IMR-90 (cell line): ENCODE results near the gene ASPG. TPM values are rescaled to one million over a fixed set of nuclear protein-coding genes. Genes with fewer than 3 reads are reported as not detected.

Experiments
- ATAC-seq: fragments of 200-7000 bp; cut with Tn5 transposase; 2 replicates; pipeline ENCODE4 v1.9.1; 2020; ENCODE audit warnings: low read depth, mild to moderate bottlenecking, moderate library complexity
- BruUV-seq: library from RNA; stranded (reverse); fragments of 400-500 nt; replicated peaks from 2 replicates; lab custom pipeline; 2021; lab: Mats Ljungman, UMichigan
- CTCF ChIA-PET: fragments of 300-600 bp; formaldehyde crosslinking; extraction: SDS; loops from one replicate; lab custom pipeline; 2021; ENCODE audit warnings: antibody characterized with exemption; lab: Yijun Ruan, JAX
- POLR2A ChIA-PET: fragments of 300-600 bp; sonication (Branson Sonifier 250); formaldehyde crosslinking; loops from one replicate; lab custom pipeline; 2022; ENCODE audit warnings: antibody characterized with exemption; ENCODE audit not compliant: unreplicated experiment; lab: Charles Lee
- DNase-seq: peaks from one replicate; pipeline ENCODE4 v3.0.0; 2013
- H2AFZ ChIP-seq: replicated peaks from 2 replicates; pipeline ENCODE3; 2013; ENCODE audit warnings: low read length, mild to moderate bottlenecking; ENCODE audit not compliant: poor library complexity
- H2AK5ac ChIP-seq: 2 replicates; pipeline ENCODE4 v1.6.1; 2013; ENCODE audit warnings: low read depth, low read length, inconsistent platforms
- H2AK9ac ChIP-seq: replicated peaks from 2 replicates; pipeline ENCODE3; 2013; ENCODE audit warnings: mild to moderate bottlenecking, low read depth, low read length, moderate library complexity; ENCODE audit not compliant: poor library complexity
- H2BK120ac ChIP-seq: 2 replicates; pipeline ENCODE4 v1.6.1; 2013; ENCODE audit warnings: low read depth, low read length, inconsistent platforms
- H2BK15ac ChIP-seq: 3 replicates; pipeline ENCODE4 v1.6.1; 2013; ENCODE audit warnings: low read depth, low read length, inconsistent platforms
- H2BK20ac ChIP-seq: 2 replicates; pipeline ENCODE4 v1.6.1; 2013; ENCODE audit warnings: low read depth, mild to moderate bottlenecking, inconsistent platforms, low read length, moderate library complexity
- H2BK5ac ChIP-seq: 2 replicates; pipeline ENCODE4 v1.6.1; 2013; ENCODE audit warnings: mild to moderate bottlenecking, low read depth, low read length, inconsistent platforms; ENCODE audit not compliant: poor library complexity, severe bottlenecking
- H3K14ac ChIP-seq: replicated peaks from 2 replicates; pipeline ENCODE4 v1.6.1; 2013; ENCODE audit warnings: low read depth, low read length, inconsistent platforms
- H3K18ac ChIP-seq: 2 replicates; pipeline ENCODE4 v1.6.1; 2013; ENCODE audit warnings: low read depth, low read length, control low read depth
- H3K23ac ChIP-seq: 2 replicates; pipeline ENCODE4 v1.6.1; 2013; ENCODE audit warnings: low read depth, low read length, inconsistent platforms
- H3K27ac ChIP-seq: 2 replicates; pipeline ENCODE4 v1.5.1; 2013; ENCODE audit warnings: mild to moderate bottlenecking, control low read depth, low read length; ENCODE audit not compliant: insufficient read depth
- H3K27me3 ChIP-seq: 2 replicates; pipeline ENCODE4 v1.6.1; 2013; ENCODE audit warnings: low read length; ENCODE audit not compliant: control insufficient read depth, insufficient read depth
- H3K36me3 ChIP-seq: 2 replicates; pipeline ENCODE4 v1.6.1; 2013; ENCODE audit warnings: low read length, mixed read lengths; ENCODE audit not compliant: control insufficient read depth, insufficient read depth
- H3K4ac ChIP-seq: 2 replicates; pipeline ENCODE4 v1.6.1; 2013; ENCODE audit warnings: low read depth, low read length, inconsistent platforms
- H3K4me1 ChIP-seq: 2 replicates; pipeline ENCODE4 v1.6.1; 2013; ENCODE audit warnings: low read length, mixed read lengths; ENCODE audit not compliant: control insufficient read depth, insufficient read depth
- H3K4me2 ChIP-seq: 2 replicates; pipeline ENCODE4 v1.6.1; 2013; ENCODE audit warnings: low read depth, mild to moderate bottlenecking, control low read depth, low read length, moderate library complexity
- H3K4me3 ChIP-seq: 2 replicates; pipeline ENCODE4 v1.5.1; 2013; ENCODE audit warnings: low read depth, mild to moderate bottlenecking, control low read depth, low read length, moderate library complexity; ENCODE audit not compliant: insufficient read depth
- H3K56ac ChIP-seq: 2 replicates; pipeline ENCODE4 v1.6.1; 2013; ENCODE audit warnings: low read length, inconsistent platforms; ENCODE audit not compliant: insufficient read depth; ENCODE audit errors: extremely low read depth
- H3K79me1 ChIP-seq, 2 experiments: 2 replicates each; pipeline ENCODE4 v1.6.1; 2013; ENCODE audit warnings: low read length in 2 of 2, inconsistent platforms in 1 of 2, low read depth in 1 of 2
- H3K9ac ChIP-seq: 2 replicates; pipeline ENCODE4 v1.6.1; 2013; ENCODE audit warnings: low read depth, low read length, control low read depth
- H3K9me1 ChIP-seq: 2 replicates; pipeline ENCODE4 v1.6.1; 2013; ENCODE audit warnings: low read length, inconsistent platforms; ENCODE audit not compliant: insufficient read depth
- H3K9me3 ChIP-seq: 2 replicates; pipeline ENCODE4 v1.6.1; 2013; ENCODE audit warnings: low read length; ENCODE audit not compliant: control insufficient read depth, insufficient read depth
- H4K20me1 ChIP-seq: 2 replicates; pipeline ENCODE4 v1.6.1; 2013; ENCODE audit warnings: low read length, inconsistent platforms; ENCODE audit not compliant: insufficient read depth
- H4K5ac ChIP-seq: 2 replicates; pipeline ENCODE4 v1.6.1; 2013; ENCODE audit warnings: mild to moderate bottlenecking, low read depth, low read length, control low read depth
- H4K8ac ChIP-seq, 2 experiments: 2 replicates each; pipeline ENCODE4 v1.6.1; 2013; ENCODE audit warnings: low read depth in 2 of 2, low read length in 2 of 2, control low read depth in 1 of 2, inconsistent platforms in 1 of 2
- H4K91ac ChIP-seq: 2 replicates; pipeline ENCODE4 v1.6.1; 2013; ENCODE audit warnings: low read depth, low read length, inconsistent platforms; ENCODE audit not compliant: insufficient read depth
- BHLHE40 ChIP-seq: fragments of 150-350 bp; IDR thresholded peaks from 2 replicates; pipeline ENCODE4 v1.6.1; 2016; ENCODE audit warnings: mild to moderate bottlenecking, low read depth, low read length
- CEBPB ChIP-seq: IDR thresholded peaks from 2 replicates; pipeline ENCODE4 v1.6.1; 2012; ENCODE audit warnings: low read depth, low read length, improper control_type of control experiment
- CHD1 ChIP-seq: IDR thresholded peaks from 2 replicates; pipeline ENCODE4 v1.6.1; 2012; ENCODE audit warnings: low read depth, low read length, improper control_type of control experiment
- FOS ChIP-seq: fragments of 150-350 bp; IDR thresholded peaks from 2 replicates; pipeline ENCODE4 v1.6.1; 2016; ENCODE audit warnings: low read depth, low read length
- MAFK ChIP-seq: IDR thresholded peaks from 2 replicates; pipeline ENCODE4 v1.6.1; 2012; ENCODE audit warnings: low read depth, low read length, improper control_type of control experiment
- MXI1 ChIP-seq: IDR thresholded peaks from 2 replicates; pipeline ENCODE4 v1.6.1; 2012; ENCODE audit warnings: low read depth, mild to moderate bottlenecking, low read length, moderate library complexity, borderline replicate concordance
- NFE2L2 ChIP-seq: fragments of 150-350 bp; IDR thresholded peaks from 2 replicates; pipeline ENCODE4 v1.6.1; 2016; ENCODE audit warnings: low read depth, mild to moderate bottlenecking, low read length
- RAD21 ChIP-seq: IDR thresholded peaks from 2 replicates; pipeline ENCODE4 v1.6.1; 2012; ENCODE audit warnings: low read length, improper control_type of control experiment
- RCOR1 ChIP-seq: IDR thresholded peaks from 2 replicates; pipeline ENCODE4 v1.6.1; 2012; ENCODE audit warnings: mild to moderate bottlenecking, low read length, improper control_type of control experiment; ENCODE audit not compliant: insufficient replicate concordance
- SMC3 ChIP-seq: fragments of 150-350 bp; IDR thresholded peaks from 2 replicates; pipeline ENCODE4 v1.6.1; 2016; ENCODE audit warnings: low read depth, mild to moderate bottlenecking, antibody characterized with exemption, low read length, moderate library complexity
- WGBS, 2 experiments: methylation state at CpG; one replicate each; pipeline versions ENCODE4 v1.1.5 to v1.1.7; 2013; ENCODE audit warnings: missing lambda C conversion rate in 2 of 2; ENCODE audit not compliant: insufficient read length in 1 of 2; ENCODE audit errors: extremely low coverage in 2 of 2; 5-methylcytosine and 5-hydroxymethylcytosine counted together
- dilution Hi-C: fragments of 300-500 bp; cut with HindIII; formaldehyde crosslinking; loops from one replicate; pipeline ENCODE4 v1.14.3; 2018; ENCODE audit warnings: low sequenced_read_pairs; ENCODE audit not compliant: unreplicated experiment
- in situ Hi-C: fragments of 300-500 bp; cut with MboI; formaldehyde crosslinking; loops from 3 replicates; pipeline ENCODE4 v1.14.3; 2019; ENCODE audit warnings: low sequenced_read_pairs, inconsistent platforms, mixed read lengths
- intact Hi-C: fragments of 100-400 bp; cut with micrococcal nuclease; formaldehyde crosslinking; loops from 2 replicates; pipeline ENCODE4 v1.10.0; 2022
- polyA plus RNA-seq, 3 experiments: library from polyadenylated mRNA; depleted of rRNA; stranded (reverse); fragments of >200 nt; gene quantifications; 2 replicates each; pipeline ENCODE4 v1.2.3, GENCODE V29; 2012; ENCODE audit warnings: low replicate concordance in 1 of 3
- total RNA-seq: library from RNA; depleted of rRNA; stranded (reverse); fragments of >200 nt; gene quantifications from 2 replicates; pipeline ENCODE4 v1.2.3, GENCODE V29; 2012
- TF ChIP-seq, protein P1 (sequence below): fragments of 150-350 bp; IDR thresholded peaks from 2 replicates; pipeline ENCODE4 v1.6.1; 2016; ENCODE audit warnings: low read depth, mild to moderate bottlenecking, low read length, moderate library complexity, borderline replicate concordance
- TF ChIP-seq, protein P2 (sequence below): conservative IDR thresholded peaks from 2 replicates; pipeline ENCODE4 v1.5.1; 2012; ENCODE audit warnings: mild to moderate bottlenecking, low read depth, low read length, improper control_type of control experiment

Gene ASPG
- total and polyA plus RNA-seq, 2 of the 4 experiments (the other 2 are of a cell fraction), result not detected

DNA sequence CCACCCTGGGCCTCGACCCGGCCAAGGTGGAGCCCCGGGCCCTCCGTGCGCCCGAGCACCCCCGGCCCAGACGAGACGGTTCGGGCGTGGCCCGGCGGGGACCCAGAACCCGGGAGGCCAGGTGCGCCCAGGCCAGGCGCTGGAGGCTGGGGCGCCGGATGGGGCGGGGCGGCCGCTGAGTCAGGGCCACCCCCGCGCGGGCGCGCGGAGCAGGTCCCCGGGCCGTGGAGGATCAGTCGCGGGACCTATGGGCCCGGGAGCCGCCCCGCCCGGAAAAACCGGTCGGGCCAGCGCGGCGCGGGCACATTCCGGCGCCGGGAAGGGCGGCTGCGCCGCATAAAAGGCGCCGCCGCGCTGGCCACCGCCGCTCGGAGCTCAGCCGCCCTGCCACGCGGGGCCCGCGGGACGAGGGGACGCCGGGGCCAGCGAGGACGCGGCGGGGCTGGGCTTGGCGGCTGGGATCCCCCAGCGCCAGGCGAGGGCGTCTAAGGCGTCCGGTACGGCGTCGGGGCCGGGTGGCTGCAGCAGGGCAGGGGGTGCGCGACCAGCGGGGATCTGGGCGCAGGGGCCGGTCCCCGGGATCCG is 31.3 kb downstream of the ASPG start:
- ChIA-PET CTCF (no interaction called here), POLR2A (no interaction called here)
- H3K4ac ChIP-seq, result no peak overlapping the region
- WGBS, 2 experiments, result 3% methylated on average over 46 of the region's 83 CpGs; no CpG with 5 or more reads in 1 of the 2 experiments
- no peak overlapping the region for H3K9ac ChIP-seq
- H3K18ac ChIP-seq, result no peak overlapping the region
- no peaks in the 10 kb centered on the region for H3K36me3 ChIP-seq
- H3K79me1 ChIP-seq, result no peaks in the 10 kb centered on the region
- no peak overlapping the region for H4K5ac ChIP-seq
- H4K20me1 ChIP-seq, result no peaks in the 10 kb centered on the region; the same call in 1 of the 2 replicates
- peaks cover 17% of the 10 kb centered on the region; the same call in 1 of the 2 replicates for H3K27me3 ChIP-seq
- no peak overlapping the region for H3K56ac ChIP-seq
- TF ChIP-seq, protein P1, sequence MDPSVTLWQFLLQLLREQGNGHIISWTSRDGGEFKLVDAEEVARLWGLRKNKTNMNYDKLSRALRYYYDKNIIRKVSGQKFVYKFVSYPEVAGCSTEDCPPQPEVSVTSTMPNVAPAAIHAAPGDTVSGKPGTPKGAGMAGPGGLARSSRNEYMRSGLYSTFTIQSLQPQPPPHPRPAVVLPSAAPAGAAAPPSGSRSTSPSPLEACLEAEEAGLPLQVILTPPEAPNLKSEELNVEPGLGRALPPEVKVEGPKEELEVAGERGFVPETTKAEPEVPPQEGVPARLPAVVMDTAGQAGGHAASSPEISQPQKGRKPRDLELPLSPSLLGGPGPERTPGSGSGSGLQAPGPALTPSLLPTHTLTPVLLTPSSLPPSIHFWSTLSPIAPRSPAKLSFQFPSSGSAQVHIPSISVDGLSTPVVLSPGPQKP, result no peak
- TF ChIP-seq RCOR1 (no peak), FOS (no peak), CEBPB (no peak), BHLHE40 (no peak), SMC3 (no peak), MXI1 (no peak), MAFK (no peak), CHD1 (no peak), NFE2L2 (no peak), RAD21 (no peak)
- TF ChIP-seq, protein P2, sequence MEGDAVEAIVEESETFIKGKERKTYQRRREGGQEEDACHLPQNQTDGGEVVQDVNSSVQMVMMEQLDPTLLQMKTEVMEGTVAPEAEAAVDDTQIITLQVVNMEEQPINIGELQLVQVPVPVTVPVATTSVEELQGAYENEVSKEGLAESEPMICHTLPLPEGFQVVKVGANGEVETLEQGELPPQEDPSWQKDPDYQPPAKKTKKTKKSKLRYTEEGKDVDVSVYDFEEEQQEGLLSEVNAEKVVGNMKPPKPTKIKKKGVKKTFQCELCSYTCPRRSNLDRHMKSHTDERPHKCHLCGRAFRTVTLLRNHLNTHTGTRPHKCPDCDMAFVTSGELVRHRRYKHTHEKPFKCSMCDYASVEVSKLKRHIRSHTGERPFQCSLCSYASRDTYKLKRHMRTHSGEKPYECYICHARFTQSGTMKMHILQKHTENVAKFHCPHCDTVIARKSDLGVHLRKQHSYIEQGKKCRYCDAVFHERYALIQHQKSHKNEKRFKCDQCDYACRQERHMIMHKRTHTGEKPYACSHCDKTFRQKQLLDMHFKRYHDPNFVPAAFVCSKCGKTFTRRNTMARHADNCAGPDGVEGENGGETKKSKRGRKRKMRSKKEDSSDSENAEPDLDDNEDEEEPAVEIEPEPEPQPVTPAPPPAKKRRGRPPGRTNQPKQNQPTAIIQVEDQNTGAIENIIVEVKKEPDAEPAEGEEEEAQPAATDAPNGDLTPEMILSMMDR, result no peak
- H2BK5ac ChIP-seq, result no peak overlapping the region
- H3K27ac ChIP-seq, result no peak overlapping the region
- H3K9me1 ChIP-seq, result no peaks in the 10 kb centered on the region
- H4K91ac ChIP-seq, result no peak overlapping the region
- no peaks in the 10 kb centered on the region for H3K4me1 ChIP-seq
- H3K14ac ChIP-seq, result no peak overlapping the region
- intact Hi-C loops, result no loop called here
- in situ Hi-C loops, result no loop called here
- H2AK9ac ChIP-seq, result no peak overlapping the region
- no peak for ATAC-seq
- BruUV-seq, result no TSS peak
- DNase-seq, result no peak
- H4K8ac ChIP-seq, result no peak overlapping the region
- dilution Hi-C loops, result no loop called here
- H2AFZ ChIP-seq, result no peak overlapping the region
- no peak overlapping the region for H2BK15ac ChIP-seq
- no peak overlapping the region for H2AK5ac ChIP-seq
- H3K4me3 ChIP-seq, result no peak overlapping the region
- H2BK20ac ChIP-seq, result no peak overlapping the region
- no peak overlapping the region for H3K23ac ChIP-seq
- no peak overlapping the region for H2BK120ac ChIP-seq
- no peak overlapping the region; the same call in 1 of the 2 replicates for H3K4me2 ChIP-seq
- H3K9me3 ChIP-seq, result no peaks in the 10 kb centered on the region
